Mucosa of descending colon (tissue), 3 donors: Measurements from ENCODE around the gene MAN2A2. TPM values are rescaled to one million over a fixed set of nuclear protein-coding genes. Genes with fewer than 3 reads are reported as not detected.
A peak's percentile ranks its signal among the peaks of the same experiment; 100 is the strongest.

Experiments
- ATAC-seq: fragments of 200-7000 bp; cut with Tn5 transposase; one replicate; pipeline ENCODE4 v1.9.1; 2020; ENCODE audit warnings: mild to moderate bottlenecking, moderate library complexity
- DNase-seq, 3 donors: peaks; one replicate each; pipeline ENCODE4 v3.0.0-alpha.2; 2020
- H3K36me3 ChIP-seq: fragments of 200-600 bp; one replicate; pipeline ENCODE4 v1.8.0; 2021; ENCODE audit warnings: low read depth, mild to moderate bottlenecking
- H3K4me1 ChIP-seq: fragments of 200-600 bp; one replicate; pipeline ENCODE4 v1.8.0; 2021; ENCODE audit warnings: low read depth, mild to moderate bottlenecking
- H3K4me3 ChIP-seq: fragments of 200-600 bp; one replicate; pipeline ENCODE4 v1.8.0; 2021; ENCODE audit warnings: mild to moderate bottlenecking
- H3K9me3 ChIP-seq: fragments of 200-600 bp; one replicate; pipeline ENCODE4 v1.8.0; 2021; ENCODE audit warnings: mild to moderate bottlenecking
- CTCF ChIP-seq: fragments of 200-600 bp; IDR thresholded peaks from one replicate; pipeline ENCODE4 v1.8.0; 2022; ENCODE audit warnings: antibody characterized with exemption, mild to moderate bottlenecking
- intact Hi-C, 2 donors: fragments of 100-400 bp; cut with DNase I in 1 of 2; cut with micrococcal nuclease in 1 of 2; formaldehyde crosslinking; loops; one replicate each; pipeline versions ENCODE4 v1.11.0 to v1.11.1; 2022; cut with DNase I, micrococcal nuclease
- total RNA-seq, 3 donors: library from RNA; stranded (reverse); fragmentation: NEBNext Ultra II Directional in 2 of 3; extraction: Animal tissue kit (Norgen Biotek cat#: 25700) in 2 of 3; gene quantifications; one replicate each; pipeline versions ENCODE4 v1.2.1 to v1.2.4, GENCODE V29; 2021 to 2023
- donor health status: DM: no; HTN: no; CAD: no; lungs with moderate emphysema.
- donor health status: DM: no; HTN: no; CAD: no.
- donor health status: DM: no; HTN: yes; CAD: no.

MAN2A2 gene
- total RNA-seq, 3 donors from 2014 or later = 50.9 to 75.8 (median 75.3) TPM

DNA sequence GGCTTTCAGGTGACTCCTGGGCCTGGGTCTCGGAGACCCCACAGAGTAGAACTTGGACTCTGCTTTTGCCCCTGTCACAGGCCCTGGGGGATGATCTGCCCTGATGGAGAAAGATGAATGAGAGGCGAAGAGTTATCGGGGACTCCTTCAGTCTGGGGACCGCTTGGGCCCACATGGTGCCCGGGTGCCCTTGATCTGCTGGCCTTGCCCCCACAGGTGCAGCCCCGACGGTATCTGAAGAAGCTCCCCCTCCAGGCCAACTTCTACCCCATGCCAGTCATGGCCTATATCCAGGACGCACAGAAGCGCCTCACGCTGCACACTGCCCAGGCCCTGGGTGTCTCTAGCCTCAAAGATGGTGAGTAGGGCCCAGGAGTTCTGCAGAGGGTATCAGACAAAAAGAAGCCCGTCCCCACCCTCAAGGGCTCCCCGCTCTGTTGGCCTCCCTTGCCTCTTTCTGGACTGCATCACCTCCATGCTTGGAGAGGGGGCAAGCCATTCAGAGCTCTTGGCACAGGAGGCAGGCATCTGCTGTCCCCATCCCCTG lies 10.4 kb downstream of the MAN2A2 start:
- DNase-seq = peak in 1 of 3 donors; percentile 16

GRCh38 chr15:90914305-90915080 lies 11.4 kb downstream of the MAN2A2 start:
- no peak for TF ChIP-seq CTCF
- Histone ChIP-seq H3K4me3 (no peak overlapping the region), H3K4me1 (no peaks in the 10 kb centered on the region), H3K36me3 (peaks cover 23% of the 10 kb centered on the region), H3K9me3 (no peaks in the 10 kb centered on the region)
- ATAC-seq = no peak
- intact Hi-C loops = no loop called here
- peak in 2 of 3 donors; percentile 11 to 19 for DNase-seq

More for the DNA sequence above, 10.4 kb downstream of the MAN2A2 start:
- H3K4me3 ChIP-seq = no peak overlapping the region
- peaks cover 23% of the 10 kb centered on the region for H3K36me3 ChIP-seq
- ATAC-seq = no peak
- no peaks in the 10 kb centered on the region for H3K9me3 ChIP-seq
- intact Hi-C loops = no loop called here
- no peaks in the 10 kb centered on the region for H3K4me1 ChIP-seq
- TF ChIP-seq CTCF = no peak

GRCh38 chr15:90915216-90915807 lies 12.2 kb downstream of the MAN2A2 start:
- intact Hi-C loops = no loop called here
- no peak for ATAC-seq
- DNase-seq = no peak
- H3K9me3 ChIP-seq = no peaks in the 10 kb centered on the region
- H3K4me3 ChIP-seq = no peak overlapping the region
- H3K36me3 ChIP-seq = peaks cover 26% of the 10 kb centered on the region
- TF ChIP-seq CTCF = no peak
- no peaks in the 10 kb centered on the region for H3K4me1 ChIP-seq

DNA sequence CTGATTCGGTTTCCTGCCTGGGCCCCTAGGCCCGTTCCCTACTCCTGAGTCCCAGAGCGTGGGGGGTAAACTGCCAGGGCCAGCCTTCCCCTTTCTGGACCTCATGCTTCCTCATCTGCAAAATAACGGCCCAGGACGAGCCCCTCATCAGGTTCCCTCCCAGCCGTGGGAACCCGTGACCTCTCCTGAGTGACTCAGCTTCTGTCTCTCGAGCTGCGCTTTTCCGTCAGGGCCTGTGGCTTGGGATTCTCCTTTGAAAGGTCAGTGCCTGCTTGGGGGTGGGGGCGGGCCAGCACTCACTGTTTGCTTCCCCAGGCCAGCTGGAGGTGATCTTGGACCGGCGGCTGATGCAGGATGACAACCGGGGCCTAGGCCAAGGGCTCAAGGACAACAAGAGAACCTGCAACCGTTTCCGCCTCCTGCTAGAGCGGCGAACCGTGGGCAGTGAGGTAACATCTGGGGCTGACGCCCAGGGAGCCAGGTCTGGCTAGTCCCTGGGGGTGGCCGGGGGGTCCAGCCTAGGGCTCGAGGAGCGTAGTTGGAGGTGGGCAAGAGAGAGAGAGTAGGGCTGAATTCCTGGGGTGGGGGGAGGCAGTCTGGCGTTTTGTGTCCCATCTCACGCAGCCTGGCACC lies 12.8 kb downstream of the MAN2A2 start:
- no peaks in the 10 kb centered on the region for H3K9me3 ChIP-seq
- peak; percentile 26 to 73 (median 53) for DNase-seq
- H3K4me3 ChIP-seq = no peak overlapping the region
- intact Hi-C loops = no loop called here
- ATAC-seq = peak; percentile 47
- no peak for TF ChIP-seq CTCF
- H3K36me3 ChIP-seq = peaks cover 29% of the 10 kb centered on the region
- no peaks in the 10 kb centered on the region for H3K4me1 ChIP-seq

DNA sequence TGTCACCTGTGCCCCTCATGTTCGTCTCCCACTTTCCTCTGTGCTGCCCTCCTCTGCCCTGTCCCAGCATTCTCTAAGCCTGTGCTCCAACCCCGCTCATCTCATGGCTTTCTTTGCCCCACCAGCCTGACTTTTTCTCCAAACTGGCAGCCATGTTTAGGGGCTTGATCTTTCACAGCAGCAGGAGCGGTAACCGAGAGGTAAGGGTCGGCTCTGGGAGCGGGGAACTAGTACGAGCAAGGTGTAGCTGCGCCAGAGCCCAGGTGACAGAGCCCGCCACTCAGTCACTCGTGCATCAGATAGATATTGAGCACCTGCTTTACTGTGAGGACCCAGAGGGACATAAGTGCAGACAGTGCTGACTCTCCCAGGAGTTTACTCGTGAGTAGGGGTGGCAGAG lies 13.4 kb downstream of the MAN2A2 start:
- no peak overlapping the region for H3K4me3 ChIP-seq
- intact Hi-C loops = no loop called here
- no peak for TF ChIP-seq CTCF

More for the DNA sequence above, 13.4 kb downstream of the MAN2A2 start:
- no peaks in the 10 kb centered on the region for H3K9me3 ChIP-seq
- ATAC-seq = no peak
- DNase-seq = peak in 1 of 3 donors; percentile 30
- H3K36me3 ChIP-seq = peaks cover 25% of the 10 kb centered on the region
- H3K4me1 ChIP-seq = no peaks in the 10 kb centered on the region
